Body of pancreas (tissue), 4 donors: ENCODE measurements around the gene CPEB1.

Experiments used
- POLR2A ChIP-seq, 3 donors: fragments of 450-650 bp; IDR thresholded peaks; one replicate each; pipeline ENCODE4 v1.6.1; 2016; ENCODE audit warnings: antibody characterized with exemption in 3 of 3, mild to moderate bottlenecking in 2 of 3
- TF ChIP-seq, protein P1 (sequence below), 7 experiments: fragments of 450-650 bp in 4 of 7; fragments of 200-600 bp in 3 of 7; sonication (generic) in 3 of 7; IDR thresholded peaks; one replicate each; pipeline ENCODE4 v1.5.1; 2016 to 2019; ENCODE audit warnings: antibody characterized with exemption in 7 of 7

GRCh38 chr15:82662641-82663040, 15.5 kb upstream of the CPEB1 start:
- TF ChIP-seq, protein P1, sequence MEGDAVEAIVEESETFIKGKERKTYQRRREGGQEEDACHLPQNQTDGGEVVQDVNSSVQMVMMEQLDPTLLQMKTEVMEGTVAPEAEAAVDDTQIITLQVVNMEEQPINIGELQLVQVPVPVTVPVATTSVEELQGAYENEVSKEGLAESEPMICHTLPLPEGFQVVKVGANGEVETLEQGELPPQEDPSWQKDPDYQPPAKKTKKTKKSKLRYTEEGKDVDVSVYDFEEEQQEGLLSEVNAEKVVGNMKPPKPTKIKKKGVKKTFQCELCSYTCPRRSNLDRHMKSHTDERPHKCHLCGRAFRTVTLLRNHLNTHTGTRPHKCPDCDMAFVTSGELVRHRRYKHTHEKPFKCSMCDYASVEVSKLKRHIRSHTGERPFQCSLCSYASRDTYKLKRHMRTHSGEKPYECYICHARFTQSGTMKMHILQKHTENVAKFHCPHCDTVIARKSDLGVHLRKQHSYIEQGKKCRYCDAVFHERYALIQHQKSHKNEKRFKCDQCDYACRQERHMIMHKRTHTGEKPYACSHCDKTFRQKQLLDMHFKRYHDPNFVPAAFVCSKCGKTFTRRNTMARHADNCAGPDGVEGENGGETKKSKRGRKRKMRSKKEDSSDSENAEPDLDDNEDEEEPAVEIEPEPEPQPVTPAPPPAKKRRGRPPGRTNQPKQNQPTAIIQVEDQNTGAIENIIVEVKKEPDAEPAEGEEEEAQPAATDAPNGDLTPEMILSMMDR (IDR thresholded peaks at IDR 0.05) = no peak
- no peak for TF ChIP-seq POLR2A (IDR thresholded peaks at IDR 0.05)
